ENCODE data around the gene TMEM209.
"Not testable (repeated sequence)": the region's sequence is repeated elsewhere in the genome, so short reads cannot be mapped to it uniquely, and the experiment has no call there.

Gene TMEM209

DNA sequence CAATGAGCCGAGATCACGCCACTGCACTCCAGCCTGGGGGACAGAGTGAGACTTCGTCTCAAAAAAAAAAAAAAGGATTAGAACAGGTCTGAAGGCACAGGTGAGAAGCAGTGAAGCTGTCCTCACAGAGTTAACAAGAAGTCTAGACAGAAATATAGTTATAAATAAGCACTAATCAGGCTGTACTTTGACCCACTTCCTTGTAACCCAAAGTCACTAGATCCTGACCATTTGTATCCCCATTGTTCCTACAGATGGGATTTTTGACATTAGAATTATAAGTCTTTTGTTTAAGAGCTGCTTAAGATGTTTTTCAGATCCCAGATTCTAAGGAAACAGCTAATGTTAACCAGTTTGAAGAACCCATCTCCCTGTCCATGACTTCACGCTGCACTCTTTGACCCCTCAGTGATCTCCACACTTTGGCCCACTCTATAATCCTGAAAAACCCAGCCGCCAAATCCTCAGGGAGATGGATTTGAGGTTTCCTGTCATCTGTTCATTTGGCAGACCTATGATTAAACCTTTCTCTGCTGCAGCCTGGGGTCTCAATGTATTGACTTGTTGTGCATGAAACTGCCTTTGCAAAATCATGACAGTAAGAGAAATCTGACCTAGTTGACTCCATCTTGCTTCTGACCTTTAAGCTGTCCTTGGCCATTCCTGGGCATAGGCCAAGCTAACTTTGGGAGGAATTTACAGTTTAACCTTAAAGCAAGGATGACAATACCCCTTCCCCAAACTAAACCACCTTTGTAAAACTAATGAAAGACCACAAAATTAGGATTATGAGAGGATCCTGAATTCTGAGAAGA is 13.8 kb upstream of the TMEM209 start:
- no peak for DNase-seq (ENCODE audit: extremely low read depth in 1 of 2, low read depth in 1 of 2)

DNA sequence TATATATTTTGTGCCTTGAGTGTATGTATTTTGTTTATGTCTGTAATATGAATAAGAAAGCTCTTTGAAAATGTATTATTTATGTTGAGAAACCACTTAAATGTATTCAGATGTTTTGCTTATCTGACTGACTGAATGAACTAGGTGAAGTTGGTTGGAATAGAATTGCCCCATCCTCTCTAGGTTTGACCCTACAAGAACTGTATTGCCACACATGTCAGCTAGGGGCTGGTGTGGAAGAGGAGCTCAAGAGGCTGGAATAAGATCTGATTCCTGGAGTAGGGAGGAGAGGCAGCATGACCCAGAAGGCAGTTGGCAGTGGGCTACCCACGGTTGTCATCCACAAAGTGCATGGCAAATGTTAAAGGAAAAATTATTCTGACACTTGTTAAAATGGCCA is 11.5 kb upstream of the TMEM209 start:
- no peak for DNase-seq (ENCODE audit: extremely low read depth in 1 of 2, low read depth in 1 of 2)

GRCh38 chr7:130216025-130216424 is 10.8 kb upstream of the TMEM209 start:
- DNase-seq (ENCODE audit: extremely low read depth in 1 of 2, low read depth in 1 of 2), result no peak

DNA sequence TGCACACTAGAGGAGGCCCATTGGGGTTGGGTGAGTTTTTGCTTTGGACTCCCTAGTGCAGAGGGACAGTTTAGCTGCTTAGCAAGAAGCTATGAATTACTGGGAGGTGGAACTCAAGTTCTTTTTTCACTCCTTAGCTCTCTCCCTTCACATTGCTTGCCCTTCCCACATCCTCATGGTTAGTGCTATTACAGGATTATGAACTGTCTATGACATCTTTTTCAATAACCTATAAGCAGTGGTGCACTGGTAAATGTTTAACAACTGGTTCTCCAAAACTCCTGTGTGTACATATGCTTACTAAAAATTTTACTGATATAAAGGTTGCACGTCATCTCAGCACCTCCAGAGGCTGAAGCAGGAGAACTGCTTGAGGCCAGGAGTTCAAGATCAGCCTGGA is 8.6 kb upstream of the TMEM209 start:
- no peak for DNase-seq (ENCODE audit: extremely low read depth in 1 of 2, low read depth in 1 of 2)

GRCh38 chr7:130210181-130210935 is 5.2 kb upstream of the TMEM209 start:
- no peak for DNase-seq (ENCODE audit: extremely low read depth in 1 of 2, low read depth in 1 of 2)

DNA sequence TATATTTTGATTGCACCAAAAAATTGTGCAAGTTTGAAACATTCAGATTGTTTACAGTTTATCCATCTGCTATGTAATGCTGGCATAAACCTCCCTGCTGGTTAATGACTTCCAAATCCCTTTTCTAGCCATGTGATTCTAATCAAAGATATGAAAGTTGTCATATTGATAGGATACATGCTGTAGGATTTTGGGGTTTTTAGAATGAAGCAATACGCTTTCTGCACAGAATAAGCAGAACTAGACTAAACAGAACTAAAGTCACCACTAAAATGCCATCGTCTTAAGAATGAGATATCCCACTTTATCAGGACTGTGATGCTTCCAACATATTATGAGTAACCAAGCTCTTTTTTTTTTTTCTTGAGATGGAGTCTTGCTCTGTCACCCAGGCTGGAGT is 3.3 kb upstream of the TMEM209 start:
- no peak for DNase-seq (ENCODE audit: extremely low read depth in 1 of 2, low read depth in 1 of 2)

GRCh38 chr7:130207642-130208041 is 2.4 kb upstream of the TMEM209 start, which contains the start of gene SSMEM1:
Gene SSMEM1 (plus strand): TSS chr7:130207860. CDS start chr7:130207911, 51 bp downstream.
- no peak for DNase-seq (ENCODE audit: extremely low read depth in 1 of 2, low read depth in 1 of 2)

GRCh38 chr7:130207033-130207432 is 1.8 kb upstream of the TMEM209 start:
- no peak for DNase-seq (ENCODE audit: extremely low read depth in 1 of 2, low read depth in 1 of 2)

DNA sequence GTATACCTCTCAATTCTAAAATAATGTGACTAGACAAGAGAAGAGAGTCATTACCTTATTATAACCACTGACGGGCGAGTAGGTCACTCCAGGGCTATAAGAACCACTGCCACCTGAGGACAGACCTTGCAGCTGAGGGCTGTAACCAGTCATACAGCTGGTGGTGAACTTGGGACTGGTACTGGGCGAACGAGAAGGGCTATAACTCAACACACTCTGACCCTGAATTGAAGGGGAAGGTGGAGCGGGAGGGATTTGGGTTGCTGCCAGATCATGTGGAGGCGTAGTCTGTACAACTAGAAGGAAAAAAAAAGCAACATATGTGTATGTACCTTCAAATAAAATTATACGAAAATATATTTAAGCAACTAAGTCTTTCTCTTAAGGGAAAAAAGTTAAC is 3.4 kb downstream of the TMEM209 start:
- DNase-seq (ENCODE audit: extremely low read depth in 1 of 2, low read depth in 1 of 2), result no peak

- DNase-seq (ENCODE audit: extremely low read depth in 1 of 2, low read depth in 1 of 2), result no peak
Measured at GRCh38 chr7:130197094-130197493, 8.1 kb downstream of the TMEM209 start.

- DNase-seq (ENCODE audit: extremely low read depth in 1 of 2, low read depth in 1 of 2), result no peak
Measured at GRCh38 chr7:130196476-130196875, 8.7 kb downstream of the TMEM209 start.

GRCh38 chr7:130195396-130195795 is 9.8 kb downstream of the TMEM209 start:
- DNase-seq (ENCODE audit: extremely low read depth in 1 of 2, low read depth in 1 of 2), result no peak

GRCh38 chr7:130191791-130192190 is 13.4 kb downstream of the TMEM209 start:
- no peak for DNase-seq (ENCODE audit: extremely low read depth in 1 of 2, low read depth in 1 of 2)

DNA sequence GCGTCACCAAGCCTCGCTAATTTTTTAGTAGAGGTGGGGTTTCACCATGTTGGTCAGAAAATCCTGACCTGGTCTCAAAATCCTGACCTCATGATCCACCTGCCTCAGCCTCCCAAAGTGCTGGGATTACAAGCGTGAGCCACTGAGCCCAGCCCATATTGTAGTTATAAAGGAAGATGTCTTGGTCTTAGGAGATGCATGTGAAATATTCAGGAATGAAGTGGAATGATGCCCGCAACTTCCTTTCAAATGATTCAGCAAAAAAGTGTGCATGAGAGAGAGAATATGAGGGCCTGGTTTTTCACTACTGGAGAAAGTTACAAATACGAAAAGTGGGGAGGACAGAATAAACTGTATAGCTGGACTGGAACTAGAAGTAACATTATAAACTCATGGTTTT is 15.9 kb downstream of the TMEM209 start:
- no peak for DNase-seq (ENCODE audit: extremely low read depth in 1 of 2, low read depth in 1 of 2)

- no peak for DNase-seq (ENCODE audit: extremely low read depth in 1 of 2, low read depth in 1 of 2)
Measured at GRCh38 chr7:130187360-130187759, 17.8 kb downstream of the TMEM209 start.

DNA sequence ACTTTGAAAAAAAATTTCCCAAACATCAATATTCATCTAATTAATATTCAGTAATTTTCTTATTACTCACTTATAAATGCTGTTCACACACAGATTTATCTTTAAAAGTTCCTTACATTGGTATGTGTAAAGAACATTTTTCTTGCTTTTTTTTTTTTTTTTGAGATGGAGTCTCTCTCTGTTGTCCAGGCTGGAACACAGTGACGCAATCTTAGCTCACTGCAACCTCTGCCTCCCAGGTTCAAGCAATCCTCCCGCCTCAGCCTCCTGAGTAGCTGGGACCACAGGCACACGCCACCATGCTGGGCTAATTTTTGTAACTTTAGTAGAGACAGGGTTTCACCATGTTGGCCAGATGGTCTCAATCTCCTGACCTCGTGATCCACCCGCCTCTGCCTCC is 20.9 kb downstream of the TMEM209 start:
- DNase-seq (ENCODE audit: extremely low read depth in 1 of 2, low read depth in 1 of 2), result not testable (repeated sequence)

GRCh38 chr7:130182990-130183389 is 22.2 kb downstream of the TMEM209 start:
- DNase-seq (ENCODE audit: extremely low read depth in 1 of 2, low read depth in 1 of 2), result no peak

DNA sequence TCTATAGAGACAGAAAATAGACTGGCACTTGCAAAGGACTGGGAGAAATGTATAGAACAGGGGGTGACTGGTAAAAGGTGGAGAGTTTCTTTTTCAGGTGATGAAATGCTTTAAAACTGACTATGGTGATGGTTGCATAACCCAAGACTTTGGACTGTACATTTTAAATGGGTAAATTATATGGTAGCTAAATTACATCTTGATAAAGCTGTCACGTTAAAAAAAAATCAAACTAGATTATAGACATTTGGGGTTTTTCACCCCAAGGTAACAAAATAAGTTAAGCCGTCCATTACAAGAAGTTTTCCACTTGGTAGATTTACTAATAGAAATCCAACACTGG is 24.0 kb downstream of the TMEM209 start:
- no peak for DNase-seq (ENCODE audit: extremely low read depth in 1 of 2, low read depth in 1 of 2)

DNA sequence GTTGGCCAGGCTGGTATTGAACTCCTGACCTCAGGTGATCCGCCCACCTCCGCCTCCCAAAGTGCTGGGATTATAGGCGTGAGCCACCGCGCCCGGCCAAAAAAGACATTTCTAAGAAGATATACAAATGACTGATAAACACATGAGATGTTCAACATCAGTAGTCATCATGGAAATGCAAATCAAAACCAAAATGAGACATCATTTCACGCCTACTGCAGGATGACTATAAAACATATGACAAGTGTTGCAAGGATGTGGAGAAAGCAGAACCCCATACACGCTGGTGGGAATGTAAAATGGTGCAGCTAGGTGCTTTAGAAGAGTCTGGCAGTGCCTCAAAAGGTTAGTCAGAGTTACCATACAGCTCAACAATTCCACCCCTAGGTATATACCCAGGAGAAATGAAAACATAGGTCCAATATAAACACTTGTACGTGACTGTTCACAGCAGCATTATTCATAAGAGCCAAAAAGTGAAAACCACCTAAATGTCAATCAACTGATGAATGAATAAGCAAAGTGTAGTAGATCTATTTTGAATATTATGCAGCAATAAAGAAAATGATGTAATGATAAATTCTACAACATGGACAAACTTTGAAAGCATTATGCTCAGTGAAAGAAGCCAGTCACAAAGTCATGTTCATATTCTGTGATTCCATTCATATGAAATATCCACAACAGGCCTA is 24.5 kb downstream of the TMEM209 start:
- peak; percentile 27 to 61 for DNase-seq (ENCODE audit: extremely low read depth in 1 of 2, low read depth in 1 of 2)

- DNase-seq (ENCODE audit: extremely low read depth in 1 of 2, low read depth in 1 of 2), result no peak
Measured at GRCh38 chr7:130179631-130180030, 25.6 kb downstream of the TMEM209 start.

DNA sequence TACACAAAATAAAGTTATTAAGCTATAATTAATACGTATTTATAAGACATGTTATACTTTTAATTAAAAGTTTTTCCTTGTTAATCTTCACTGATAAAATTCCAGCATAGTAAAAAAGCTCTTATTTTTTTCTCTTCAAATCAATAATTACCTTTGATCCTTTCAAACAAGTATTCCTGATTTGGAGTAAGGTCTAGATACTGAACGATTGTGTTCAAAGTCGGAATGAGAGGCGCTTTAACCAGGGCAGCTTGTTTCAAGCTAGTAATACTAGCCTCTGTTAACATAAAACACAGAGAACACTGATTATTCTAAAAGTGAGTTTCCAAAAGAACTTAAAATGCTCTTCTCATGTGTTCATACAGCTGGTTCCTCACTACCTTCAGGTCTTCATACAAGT is 27.0 kb downstream of the TMEM209 start:
- DNase-seq (ENCODE audit: extremely low read depth in 1 of 2, low read depth in 1 of 2), result no peak
